Neural cell (in vitro differentiated cells): ENCODE data around the gene TUBA8. TPM values are rescaled to one million over a fixed set of nuclear protein-coding genes. Genes with fewer than 3 reads are reported as not detected.

ENCODE experiments used
- H2AFZ ChIP-seq: fragments of 200-600, 300-800 bp; sonication (generic), shearing (Covaris generic); 2 replicates; pipeline ENCODE4 v1.6.0; 2014; ENCODE audit warnings: low read depth, mild to moderate bottlenecking, antibody characterized with exemption, low read length, moderate library complexity
- H3F3A ChIP-seq: fragments of 200-600 bp; shearing (Covaris generic); 2 replicates; pipeline ENCODE4 v1.6.1; 2016; ENCODE audit warnings: mild to moderate bottlenecking, moderate library complexity, mixed read lengths, antibody characterized with exemption, low read length; ENCODE audit not compliant: insufficient read depth, poor library complexity, severe bottlenecking
- H3K27ac ChIP-seq: fragments of 200-600, 300-800 bp; sonication (generic), shearing (Covaris generic); 2 replicates; pipeline ENCODE4 v1.5.1; 2014; ENCODE audit warnings: mild to moderate bottlenecking, low read length, moderate library complexity
- H3K27me3 ChIP-seq: fragments of 300-800, 200-600 bp; sonication (generic), shearing (Covaris generic); 2 replicates; pipeline ENCODE4 v1.6.0; 2014; ENCODE audit warnings: mild to moderate bottlenecking, low read depth, low read length, moderate library complexity; ENCODE audit not compliant: insufficient read depth
- H3K36me3 ChIP-seq: fragments of 300-800, 200-600 bp; sonication (generic), shearing (Covaris generic); 2 replicates; pipeline ENCODE4 v1.5.1; 2014; ENCODE audit warnings: mild to moderate bottlenecking, antibody characterized with exemption, low read length, moderate library complexity; ENCODE audit not compliant: insufficient read depth
- H3K4me2 ChIP-seq: fragments of 300-800, 200-600 bp; sonication (generic), shearing (Covaris generic); 2 replicates; pipeline ENCODE4 v1.6.0; 2014; ENCODE audit warnings: mild to moderate bottlenecking, low read length
- H3K4me3 ChIP-seq: fragments of 300-800, 200-600 bp; sonication (generic), shearing (Covaris generic); 2 replicates; pipeline ENCODE4 v1.5.1; 2014; ENCODE audit warnings: mild to moderate bottlenecking, low read length, moderate library complexity
- H3K79me2 ChIP-seq: fragments of 200-600 bp; shearing (Covaris generic); replicated peaks from 2 replicates; pipeline ENCODE4 v1.6.0; 2014; ENCODE audit warnings: mild to moderate bottlenecking, low read length, moderate library complexity; ENCODE audit not compliant: insufficient read depth
- H3K9ac ChIP-seq: fragments of 300-800, 200-600 bp; sonication (generic), shearing (Covaris generic); 2 replicates; pipeline ENCODE4 v1.6.1; 2016; ENCODE audit warnings: mild to moderate bottlenecking, low read length, mixed read lengths
- H3K9me2 ChIP-seq: fragments of 200-600 bp; shearing (Covaris generic); 2 replicates; pipeline ENCODE4 v1.6.1; 2016; ENCODE audit warnings: mild to moderate bottlenecking, low read length, mixed read lengths; ENCODE audit not compliant: insufficient read depth
- H3K9me3 ChIP-seq: fragments of 200-600, 300-800 bp; sonication (generic), shearing (Covaris generic); 2 replicates; pipeline ENCODE4 v1.6.1; 2016; ENCODE audit warnings: mild to moderate bottlenecking, mixed run types, low read length, moderate library complexity, mixed read lengths
- H4K20me1 ChIP-seq: fragments of 200-600 bp; shearing (Covaris generic); 2 replicates; pipeline ENCODE4 v1.6.1; 2016; ENCODE audit warnings: mild to moderate bottlenecking, mixed run types; ENCODE audit not compliant: insufficient read depth
- CTCF ChIP-seq: fragments of 450-650 bp; IDR thresholded peaks from 2 replicates; pipeline ENCODE4 v1.5.1; 2014; ENCODE audit warnings: antibody characterized with exemption, mild to moderate bottlenecking, moderate library complexity; ENCODE audit not compliant: poor library complexity, severe bottlenecking
- EP300 ChIP-seq: fragments of 450-650 bp; conservative IDR thresholded peaks from 2 replicates; pipeline ENCODE4 v1.6.1; 2014; ENCODE audit warnings: antibody characterized with exemption, mild to moderate bottlenecking, moderate library complexity; ENCODE audit not compliant: poor library complexity, severe bottlenecking
- EZH2 ChIP-seq: fragments of 200-600, 300-800 bp; shearing (Covaris generic), sonication (generic); IDR thresholded peaks from 2 replicates; pipeline ENCODE4 v1.6.1; 2014; ENCODE audit warnings: antibody characterized with exemption, low read length, borderline replicate concordance, mild to moderate bottlenecking; ENCODE audit not compliant: insufficient read depth, poor library complexity, severe bottlenecking
- MXI1 ChIP-seq: fragments of 450-650 bp; conservative IDR thresholded peaks from 2 replicates; pipeline ENCODE4 v1.6.1; 2014; ENCODE audit warnings: antibody characterized with exemption, mild to moderate bottlenecking; ENCODE audit not compliant: poor library complexity, severe bottlenecking
- POLR2AphosphoS5 ChIP-seq: IDR thresholded peaks from 2 replicates; pipeline ENCODE4 v1.6.1; 2012
- RAD21 ChIP-seq: fragments of 450-650 bp; conservative IDR thresholded peaks from 2 replicates; pipeline ENCODE4 v1.6.1; 2014; ENCODE audit warnings: antibody characterized with exemption, mild to moderate bottlenecking, moderate library complexity
- REST ChIP-seq: IDR thresholded peaks from 2 replicates; pipeline ENCODE4 v1.6.1; 2012; ENCODE audit warnings: borderline replicate concordance
- SMC3 ChIP-seq: fragments of 450-650 bp; conservative IDR thresholded peaks from 2 replicates; pipeline ENCODE4 v1.6.1; 2014; ENCODE audit warnings: antibody characterized with exemption, mild to moderate bottlenecking, moderate library complexity; ENCODE audit not compliant: poor library complexity
- TAF1 ChIP-seq: IDR thresholded peaks from 2 replicates; pipeline ENCODE4 v1.6.1; 2012; ENCODE audit warnings: low read depth
- polyA plus RNA-seq: library from polyadenylated mRNA; depleted of rRNA; stranded (reverse); fragments of >200 nt; gene quantifications from 2 replicates; pipeline ENCODE4 v1.2.3, GENCODE V29; 2014

Gene TUBA8
- polyA plus RNA-seq, 1 donor from 2014 or later, result 1.8 TPM

DNA sequence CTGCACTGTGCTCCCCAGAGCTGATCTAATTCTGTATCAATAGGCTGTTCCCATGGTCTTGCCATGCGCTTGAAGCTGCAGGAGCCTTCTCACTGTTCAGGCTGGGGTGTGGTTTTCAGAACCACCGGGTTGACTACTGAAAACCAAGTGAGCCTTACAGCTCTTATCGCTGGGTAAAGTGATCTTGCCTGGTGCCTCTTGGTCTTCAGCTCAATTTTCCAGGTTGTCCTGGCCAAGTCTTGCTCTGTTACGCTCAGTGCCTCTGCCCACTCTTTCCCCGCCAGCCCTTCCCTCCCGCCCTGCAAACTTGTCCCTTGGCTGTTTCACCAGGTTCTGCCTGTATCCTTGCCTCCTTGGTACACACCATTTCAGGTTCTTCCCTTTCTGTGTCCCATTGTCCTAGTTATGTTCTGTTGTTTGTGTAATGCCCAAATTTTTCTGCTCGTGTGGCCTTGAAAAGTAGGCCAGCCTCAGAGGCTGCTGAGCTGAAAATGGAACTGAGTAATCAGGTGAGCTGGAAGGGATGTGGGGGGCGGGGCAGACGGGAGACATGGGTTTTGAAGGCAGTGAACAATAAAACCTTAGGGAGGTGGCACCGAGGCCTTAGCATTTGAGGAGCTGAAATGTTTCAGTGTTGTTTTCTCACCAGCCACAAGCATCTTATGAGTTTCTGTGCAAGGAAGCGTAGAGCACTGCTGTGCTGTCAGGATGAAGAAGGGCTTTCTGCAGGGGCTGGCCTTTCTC, 21.6 kb upstream of the TUBA8 start:
- Histone ChIP-seq H3K4me3 (no peak overlapping the region), H3K9me3 (no peaks in the 10 kb centered on the region), H3K27me3 (no peaks in the 10 kb centered on the region), H3K27ac (no peak overlapping the region), H3K9ac (no peak overlapping the region), H3K4me2 (no peak overlapping the region), H3K9me2 (no peaks in the 10 kb centered on the region), H2AFZ (no peak overlapping the region), H3K79me2 (no peaks in the 10 kb centered on the region), H4K20me1 (no peaks in the 10 kb centered on the region), H3K36me3 (no peaks in the 10 kb centered on the region), H3F3A (no peaks in the 10 kb centered on the region)
- TF ChIP-seq EP300 (no peak), CTCF (no peak), REST (no peak), EZH2 (no peak), SMC3 (no peak), RAD21 (no peak), POLR2AphosphoS5 (no peak), TAF1 (no peak), MXI1 (no peak)

GRCh38 chr22:18090286-18090685, 20.3 kb upstream of the TUBA8 start:
- H3K4me3 ChIP-seq, result no peak overlapping the region
- no peak for TF ChIP-seq TAF1
- no peak for TF ChIP-seq RAD21
- no peak for TF ChIP-seq EP300
- TF ChIP-seq REST, result no peak
- no peak for TF ChIP-seq CTCF
- TF ChIP-seq POLR2AphosphoS5, result no peak
- no peak for TF ChIP-seq SMC3
- H3K36me3 ChIP-seq, result no peaks in the 10 kb centered on the region
- no peak overlapping the region for H3K4me2 ChIP-seq
- H2AFZ ChIP-seq, result no peak overlapping the region
- no peaks in the 10 kb centered on the region for H3K27me3 ChIP-seq
- H3F3A ChIP-seq, result no peaks in the 10 kb centered on the region
- H3K9me3 ChIP-seq, result no peaks in the 10 kb centered on the region
- no peaks in the 10 kb centered on the region for H3K79me2 ChIP-seq
- H4K20me1 ChIP-seq, result no peaks in the 10 kb centered on the region
- H3K9me2 ChIP-seq, result no peaks in the 10 kb centered on the region
- H3K27ac ChIP-seq, result no peak overlapping the region
- no peak overlapping the region for H3K9ac ChIP-seq
